ENCODE results near the gene FOXL3.
"Not testable (repeated sequence)": the region's sequence is repeated elsewhere in the genome, so short reads cannot be mapped to it uniquely, and the experiment has no call there.

FOXL3 gene

GRCh38 chr7:289209-289755 lies 688 bp upstream of the FOXL3 start:
- DNase-seq (ENCODE audit: low read depth): no peak

- DNase-seq (ENCODE audit: low read depth): no peak
Observed at GRCh38 chr7:290554-291372, 793 bp downstream of the FOXL3 start.

GRCh38 chr7:291373-292092 lies 1.6 kb downstream of the FOXL3 start:
- DNase-seq (ENCODE audit: low read depth): no peak

GRCh38 chr7:292226-292625 lies 2.3 kb downstream of the FOXL3 start:
- DNase-seq (ENCODE audit: low read depth): no peak

GRCh38 chr7:292826-293225 lies 2.9 kb downstream of the FOXL3 start:
- DNase-seq (ENCODE audit: low read depth): no peak

GRCh38 chr7:293681-294439 lies 3.9 kb downstream of the FOXL3 start:
- DNase-seq (ENCODE audit: low read depth): no peak

GRCh38 chr7:294440-295154 lies 4.6 kb downstream of the FOXL3 start:
- no peak for DNase-seq (ENCODE audit: low read depth)

- no peak for DNase-seq (ENCODE audit: low read depth)
Observed at GRCh38 chr7:295155-296154, 5.5 kb downstream of the FOXL3 start.

- DNase-seq (ENCODE audit: low read depth): no peak
Observed at GRCh38 chr7:296373-296945, 6.5 kb downstream of the FOXL3 start.

- DNase-seq (ENCODE audit: low read depth): not testable (repeated sequence)
Observed at GRCh38 chr7:297141-297540, 7.2 kb downstream of the FOXL3 start.

- DNase-seq (ENCODE audit: low read depth): no peak
Observed at GRCh38 chr7:297611-298374, 7.8 kb downstream of the FOXL3 start.

GRCh38 chr7:298375-298702 lies 8.4 kb downstream of the FOXL3 start:
- DNase-seq (ENCODE audit: low read depth): no peak

- DNase-seq (ENCODE audit: low read depth): no peak
Observed at GRCh38 chr7:298743-299142, 8.8 kb downstream of the FOXL3 start.

- DNase-seq (ENCODE audit: low read depth): no peak
Observed at GRCh38 chr7:299169-299568, 9.2 kb downstream of the FOXL3 start.

GRCh38 chr7:299628-300027 lies 9.7 kb downstream of the FOXL3 start:
- no peak for DNase-seq (ENCODE audit: low read depth)

GRCh38 chr7:300048-300447 lies 10.1 kb downstream of the FOXL3 start:
- no peak for DNase-seq (ENCODE audit: low read depth)

GRCh38 chr7:300546-301290 lies 10.7 kb downstream of the FOXL3 start:
- DNase-seq (ENCODE audit: low read depth): no peak

GRCh38 chr7:301291-302053 lies 11.5 kb downstream of the FOXL3 start:
- DNase-seq (ENCODE audit: low read depth): no peak

Data from activated T-helper 9 cell treated with anti-CD3 and anti-CD28 coated beads, Interleukin-2, amount 50 U/mL, for 16 hours (primary cell).